Activated CD4-positive, alpha-beta T cell treated with anti-CD3 and anti-CD28 coated beads, Interleukin-2, amount 50 U/mL, for 16 hours (primary cell): ENCODE results near the gene CCDC106.
A peak's percentile ranks its signal among the peaks of the same experiment; 100 is the strongest.

Experiments used
- DNase-seq: peaks from one replicate; pipeline ENCODE4 v3.0.0-alpha.2; 2020

The CCDC106 gene

DNA sequence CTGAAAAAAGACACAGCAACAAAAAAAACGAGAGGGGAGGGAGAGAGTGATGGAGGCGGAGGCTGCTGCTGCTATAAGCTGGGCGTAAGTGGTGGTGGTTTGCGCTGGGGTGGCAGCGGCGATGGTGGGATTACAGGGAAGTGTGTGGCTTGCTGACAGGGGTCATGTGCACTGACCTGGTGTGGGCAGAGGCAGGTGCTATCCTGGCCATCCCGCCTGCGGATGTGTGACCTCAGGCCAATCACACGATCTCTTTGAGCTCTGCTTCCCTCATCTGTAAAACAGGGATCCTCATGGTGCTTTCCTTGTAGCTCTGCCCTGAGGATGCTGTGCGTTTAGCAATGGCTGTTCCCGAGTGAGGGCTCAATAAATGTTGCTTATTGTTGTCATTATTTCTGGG is 10.5 kb upstream of the CCDC106 start:
- no peak for DNase-seq

DNA sequence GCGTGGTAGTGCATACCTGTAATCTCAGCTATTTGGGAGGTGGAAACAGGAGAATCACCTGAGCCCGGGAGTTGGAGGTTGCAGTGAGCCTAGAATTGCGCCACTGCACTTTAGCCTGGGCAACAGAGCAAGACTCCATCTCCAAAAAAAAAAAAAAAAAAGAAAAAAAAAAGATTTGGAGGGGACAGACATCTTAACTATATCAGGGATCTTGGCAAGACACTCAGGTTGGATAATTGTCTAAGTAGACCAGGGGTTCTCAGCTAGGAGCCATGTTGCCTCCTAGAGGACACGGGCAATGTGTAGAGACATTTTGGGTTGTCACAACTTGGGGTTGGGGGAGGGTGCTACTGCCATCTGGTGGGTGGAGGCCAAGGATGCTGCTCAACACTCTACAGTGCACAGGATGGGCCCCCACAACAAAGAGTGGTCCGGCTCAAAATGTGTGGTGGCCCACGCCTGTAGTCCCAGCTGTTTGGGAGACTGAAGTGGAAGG is 9.1 kb upstream of the CCDC106 start:
- peak; percentile 76 for DNase-seq

DNA sequence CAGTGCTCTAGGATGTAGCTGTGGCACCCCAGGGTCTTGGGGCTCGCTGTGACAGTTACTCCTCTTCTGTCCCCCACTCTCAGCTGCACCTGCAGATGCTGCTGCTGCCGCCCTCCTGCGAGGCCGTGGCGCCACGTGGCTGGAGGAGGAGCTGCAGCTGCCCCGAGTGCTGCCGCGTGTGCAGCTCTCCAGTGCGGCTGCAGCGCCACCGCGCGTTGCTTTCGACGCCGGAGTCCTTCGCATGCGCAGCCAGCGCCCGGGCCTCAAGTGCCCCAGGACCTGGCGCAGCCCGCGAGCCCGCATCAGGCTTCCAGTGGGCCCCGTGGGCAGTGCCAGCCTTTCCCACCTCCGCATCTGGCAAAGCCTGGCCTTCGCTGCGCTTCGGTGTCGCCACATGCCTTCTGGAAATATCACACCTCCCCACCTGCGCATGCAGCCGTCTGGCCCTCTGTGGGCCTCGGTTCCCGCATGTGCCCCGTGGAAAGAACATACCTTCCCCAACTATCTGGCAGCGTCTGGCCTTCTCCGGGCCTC is 7.9 kb upstream of the CCDC106 start:
- peak; percentile 82 for DNase-seq

GRCh38 chr19:55640577-55641425 is 7.2 kb upstream of the CCDC106 start, which contains the start of gene ZNF580:
TSS of gene ZNF580 (plus strand) at chr19:55641002. CDS start at chr19:55642509, 1,507 bp downstream.
- peak; percentile 76 for DNase-seq

GRCh38 chr19:55641426-55642152 is 6.4 kb upstream of the CCDC106 start:
- no peak for DNase-seq

- peak; percentile 49 for DNase-seq
Observed at GRCh38 chr19:55642153-55643002, 5.6 kb upstream of the CCDC106 start.

DNA sequence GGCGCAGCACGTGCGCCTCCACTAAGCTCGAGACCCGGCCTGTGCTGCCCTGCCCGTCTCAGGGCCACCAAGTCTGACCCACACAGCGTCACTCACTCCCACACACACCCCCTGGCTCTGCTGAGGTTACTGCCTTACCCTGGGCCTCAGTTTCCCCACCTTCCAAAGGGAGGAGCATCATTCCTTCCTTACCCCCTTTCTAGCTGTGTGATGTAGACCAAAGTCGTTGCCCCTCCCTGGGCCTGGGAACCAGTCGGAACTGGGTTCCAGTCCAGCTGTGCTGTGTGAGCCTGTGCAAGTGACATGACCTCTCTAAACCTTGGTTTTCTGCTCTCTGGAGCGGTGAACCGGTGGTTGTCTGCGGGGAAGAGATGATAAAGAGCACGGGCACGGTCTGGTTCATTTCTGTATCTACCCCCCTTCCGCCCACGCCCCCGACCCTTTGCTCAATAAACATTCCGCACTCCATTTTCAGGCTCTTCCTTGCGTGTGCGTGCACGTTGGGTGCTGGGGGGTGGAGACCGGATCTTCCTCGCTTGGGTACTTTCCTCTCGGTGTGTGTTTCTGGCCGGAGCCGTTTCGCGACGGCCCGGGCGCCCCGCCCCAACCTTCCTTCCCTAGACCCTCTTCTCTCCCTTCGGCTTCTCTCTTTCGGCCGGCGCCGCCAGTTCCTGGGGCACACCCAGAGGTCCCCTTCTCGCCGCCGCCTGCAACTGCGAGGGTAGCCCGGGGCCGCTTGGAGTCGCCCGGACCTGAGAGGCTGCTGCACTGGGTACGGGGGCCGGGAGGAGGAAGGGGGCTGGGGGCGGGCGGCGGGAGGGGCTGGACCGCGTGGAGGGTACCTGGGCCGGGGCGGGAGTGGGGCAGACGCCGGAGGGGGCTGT is 4.8 kb upstream of the CCDC106 start, which contains the start of gene ZNF581:
TSS of gene ZNF581 (plus strand) at position 647 of the 884 bp plus-strand sequence. CDS start 923 bp downstream, outside the sequence.
- DNase-seq, result peak; percentile 87

DNA sequence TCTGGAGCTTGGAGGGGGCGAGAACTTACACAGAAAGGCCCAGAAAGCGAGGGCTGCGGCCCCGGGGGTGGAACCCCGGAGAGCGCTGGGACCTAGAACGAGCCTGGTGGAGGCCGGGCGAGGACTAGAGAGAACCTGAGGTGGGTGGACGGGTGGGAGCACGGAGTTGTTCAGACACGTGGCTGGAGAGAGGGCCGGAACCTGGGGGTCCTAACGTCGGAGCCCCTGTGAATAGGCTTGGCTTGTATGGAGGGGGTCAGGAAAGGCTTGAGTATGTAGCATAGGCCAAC is 4.2 kb upstream of the CCDC106 start:
- no peak for DNase-seq

- no peak for DNase-seq
Observed at GRCh38 chr19:55644191-55644833, 3.7 kb upstream of the CCDC106 start.

DNA sequence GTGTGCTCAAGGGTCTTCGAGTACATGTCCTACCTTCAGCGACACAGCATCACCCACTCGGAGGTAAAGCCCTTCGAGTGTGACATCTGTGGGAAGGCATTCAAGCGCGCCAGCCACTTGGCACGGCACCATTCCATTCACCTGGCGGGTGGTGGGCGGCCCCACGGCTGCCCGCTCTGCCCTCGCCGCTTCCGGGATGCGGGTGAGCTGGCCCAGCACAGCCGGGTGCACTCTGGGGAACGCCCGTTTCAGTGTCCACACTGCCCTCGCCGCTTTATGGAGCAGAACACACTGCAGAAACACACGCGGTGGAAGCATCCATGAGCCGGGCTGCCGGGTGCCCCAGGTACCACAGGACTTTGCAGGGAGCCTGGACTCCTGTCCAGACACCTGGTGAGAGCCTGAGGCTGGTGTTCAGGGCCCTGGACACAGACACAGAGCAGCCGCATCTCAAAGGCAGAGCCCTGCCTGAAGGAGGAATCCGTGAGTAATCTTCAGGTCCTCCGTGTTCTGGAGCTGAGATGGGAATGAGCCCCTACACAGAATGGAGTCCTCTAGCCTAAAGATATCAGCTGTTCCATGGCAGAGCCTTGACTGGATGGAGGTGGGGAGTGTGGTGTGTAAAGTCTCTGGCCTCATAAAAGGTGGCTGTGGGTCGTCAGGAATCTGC is 3.0 kb upstream of the CCDC106 start:
- DNase-seq, result no peak

DNA sequence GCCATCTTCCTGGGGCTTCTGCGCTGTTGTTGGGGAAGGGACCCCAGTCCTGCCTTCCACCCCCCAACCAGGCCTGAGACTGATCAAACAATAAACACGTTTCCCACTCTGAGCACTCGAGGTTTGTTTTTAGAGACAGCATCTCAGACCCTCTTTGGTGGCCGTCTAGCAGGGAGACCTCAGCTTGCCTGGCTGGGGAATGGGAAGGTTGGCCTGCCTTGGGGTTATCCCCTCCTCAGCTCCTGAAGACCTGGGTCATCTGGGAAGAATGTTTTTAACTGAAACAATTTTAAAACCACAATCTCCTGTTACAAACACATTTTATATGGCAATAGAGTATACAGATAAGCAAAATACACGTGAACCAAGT is 2.5 kb upstream of the CCDC106 start:
- DNase-seq, result no peak

DNA sequence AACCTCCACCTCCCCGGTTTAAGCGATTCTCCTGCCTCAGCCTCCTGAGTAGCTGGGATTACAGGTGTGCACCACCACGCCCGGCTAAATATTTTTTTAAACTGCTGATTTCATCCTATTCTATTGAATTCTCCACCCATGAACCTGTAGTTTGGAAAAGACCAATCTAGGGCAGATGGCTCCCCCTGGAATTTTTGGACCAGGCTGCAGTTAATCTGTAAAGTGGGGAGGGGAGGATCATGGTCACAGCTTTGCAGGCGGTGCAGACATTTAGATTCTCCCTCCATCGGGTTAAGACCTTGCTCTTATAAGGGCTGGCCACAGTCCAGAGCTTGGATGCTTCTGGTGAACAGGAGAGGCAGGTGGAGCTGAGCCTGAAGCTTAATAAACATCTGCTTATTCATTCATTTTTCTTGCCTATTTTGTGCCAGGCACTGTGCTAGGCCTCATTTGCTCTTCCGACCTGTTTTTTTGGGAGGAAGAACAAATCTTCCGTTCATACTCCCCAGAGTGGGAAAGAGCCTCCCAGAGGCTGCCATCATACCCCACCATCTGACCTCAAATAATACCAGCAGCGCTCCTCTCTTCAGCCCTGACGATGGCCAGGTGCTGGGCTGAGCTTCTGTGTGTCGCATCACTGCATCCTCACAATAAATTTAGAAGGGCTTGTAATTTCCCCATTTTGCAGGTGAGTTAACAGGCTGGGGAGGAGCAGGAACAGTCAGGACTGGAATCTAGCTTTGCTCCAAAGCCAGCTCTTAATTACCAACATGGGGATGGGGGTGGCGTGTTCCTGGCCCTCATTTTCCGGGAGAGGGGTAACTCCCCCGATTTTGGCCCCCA is 902 bp upstream of the CCDC106 start:
- DNase-seq, result no peak

GRCh38 chr19:55648585-55649267 is 714 bp downstream of the CCDC106 start:
- DNase-seq, result no peak

DNA sequence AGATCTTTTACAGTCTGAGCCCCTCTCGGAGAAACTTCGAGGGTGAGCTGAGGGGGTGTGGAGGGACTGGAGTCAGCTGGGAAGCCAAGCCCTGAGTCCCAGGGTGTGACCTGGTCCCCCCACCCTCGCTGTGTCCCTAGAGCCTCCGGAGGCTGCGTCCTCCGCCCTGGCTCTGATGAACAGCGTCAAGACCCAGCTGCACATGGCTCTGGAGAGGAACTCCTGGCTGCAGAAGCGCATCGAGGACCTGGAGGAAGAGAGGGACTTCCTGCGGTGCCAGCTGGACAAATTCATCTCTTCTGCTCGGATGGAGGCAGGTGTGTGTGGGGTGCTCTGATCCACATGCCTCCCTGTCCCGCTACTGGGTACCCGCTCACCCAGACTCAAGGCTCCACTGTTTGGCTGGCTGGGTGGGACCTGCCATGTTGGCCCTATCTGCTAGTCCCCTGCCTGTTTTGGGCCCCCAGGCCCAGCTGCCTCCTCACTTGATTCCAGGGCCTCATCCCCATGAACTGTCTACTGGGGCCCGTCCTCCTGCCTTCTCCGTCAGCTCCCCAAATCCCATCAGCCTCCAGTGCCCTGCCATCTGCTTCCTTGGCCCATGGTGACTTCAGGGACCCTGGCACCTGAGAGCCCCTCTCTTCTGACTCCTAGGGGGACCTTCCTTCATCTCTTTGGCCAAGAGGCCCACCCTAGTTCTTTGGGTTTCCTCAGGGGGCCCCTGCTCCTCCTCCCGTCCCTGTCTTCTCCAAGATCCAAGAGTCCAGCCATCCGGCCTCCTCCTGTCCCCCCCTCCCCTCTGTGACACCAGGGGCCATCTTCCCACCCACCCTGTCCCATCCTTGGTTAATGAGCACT is 1.5 kb downstream of the CCDC106 start:
- DNase-seq, result no peak

DNA sequence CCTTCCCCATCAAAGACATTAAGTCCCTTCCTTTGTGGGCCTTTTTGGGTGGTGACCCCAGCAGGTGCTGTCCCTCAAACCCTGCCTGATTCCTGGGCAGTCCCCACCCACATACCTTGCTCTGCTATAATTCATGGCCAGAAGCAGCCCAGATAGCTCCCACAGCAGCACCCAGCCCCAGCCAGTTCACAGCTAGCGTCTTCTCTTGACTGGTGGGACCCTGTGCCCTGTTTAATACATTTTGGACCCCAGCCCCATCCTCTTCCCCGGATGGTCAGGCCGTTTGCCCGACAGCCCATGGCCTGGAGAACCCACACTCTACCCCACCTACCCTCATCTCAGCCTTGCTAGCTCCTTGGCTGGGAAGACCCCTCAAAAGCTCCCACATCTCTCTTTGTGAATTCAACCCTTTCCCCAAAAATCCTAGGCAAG is 2.1 kb downstream of the CCDC106 start:
- no peak for DNase-seq

GRCh38 chr19:55650602-55651230 is 2.7 kb downstream of the CCDC106 start:
- DNase-seq, result no peak

- no peak for DNase-seq
Observed at GRCh38 chr19:55651236-55651635, 3.2 kb downstream of the CCDC106 start.
